Fibroblast of lung (primary cell): Measurements from ENCODE around the gene NUP214. TPM values are rescaled to one million over a fixed set of nuclear protein-coding genes. Genes with fewer than 3 reads are reported as not detected.

Experiments used
- DNase-seq, 2 donors: peaks; one replicate each; pipeline versions ENCODE4 v3.0.0 to v3.0.0-alpha.2; 2010; ENCODE audit warnings: low read depth in 2 of 2
- H2AFZ ChIP-seq: 2 replicates; pipeline ENCODE4 v1.5.1; 2012; ENCODE audit warnings: low read length, control low read depth, inconsistent platforms
- H3K27ac ChIP-seq: 2 replicates; pipeline ENCODE4 v1.5.1; 2011; ENCODE audit warnings: low read length, control low read depth; ENCODE audit not compliant: insufficient read depth
- H3K27me3 ChIP-seq: 2 replicates; pipeline ENCODE4 v1.5.1; 2011; ENCODE audit warnings: mild to moderate bottlenecking, low read length; ENCODE audit not compliant: control insufficient read depth, insufficient read depth
- H3K36me3 ChIP-seq: 2 replicates; pipeline ENCODE4 v1.5.1; 2011; ENCODE audit warnings: low read length; ENCODE audit not compliant: control insufficient read depth, insufficient read depth
- H3K4me1 ChIP-seq: 2 replicates; pipeline ENCODE4 v1.5.1; 2011; ENCODE audit warnings: low read length; ENCODE audit not compliant: control insufficient read depth, insufficient read depth; ENCODE audit errors: extremely low read depth
- H3K4me2 ChIP-seq: 2 replicates; pipeline ENCODE4 v1.5.1; 2011; ENCODE audit warnings: low read length, control low read depth; ENCODE audit not compliant: insufficient read depth; ENCODE audit errors: extremely low read depth
- H3K4me3 ChIP-seq, 4 experiments: fragments of 200-600 bp in 1 of 4; sonication (generic) in 1 of 4; replicated peaks in 1 of 4; 2 replicates each; pipeline ENCODE4 v1.5.1; 2011 to 2016; ENCODE audit warnings: low read length in 4 of 4, low read depth in 3 of 4, mild to moderate bottlenecking in 3 of 4, control low read depth in 2 of 4, inconsistent platforms in 1 of 4, mixed read lengths in 1 of 4; ENCODE audit not compliant: insufficient read depth in 1 of 4; ENCODE audit errors: control extremely low read depth in 1 of 4
- H3K79me2 ChIP-seq: 2 replicates; pipeline ENCODE4 v1.5.1; 2012; ENCODE audit warnings: mild to moderate bottlenecking, low read length, inconsistent platforms; ENCODE audit not compliant: control insufficient read depth, insufficient read depth
- H3K9ac ChIP-seq: 2 replicates; pipeline ENCODE4 v1.5.1; 2011; ENCODE audit warnings: mild to moderate bottlenecking, low read length, control low read depth; ENCODE audit not compliant: insufficient read depth
- H3K9me3 ChIP-seq: 2 replicates; pipeline ENCODE4 v1.5.1; 2012; ENCODE audit warnings: low read depth, low read length; ENCODE audit not compliant: control insufficient read depth, insufficient read depth
- H4K20me1 ChIP-seq: 2 replicates; pipeline ENCODE4 v1.5.1; 2011; ENCODE audit warnings: low read length; ENCODE audit not compliant: control insufficient read depth, insufficient read depth; ENCODE audit errors: extremely low read depth
- CTCF ChIP-seq, 2 donors: IDR thresholded peaks in 1 of 2; conservative IDR thresholded peaks in 1 of 2; 1 replicate in 1 of 2; 2 replicates in 1 of 2; pipeline ENCODE4 v1.5.1; 2011 to 2012; ENCODE audit warnings: low read length in 2 of 2, control low read depth in 1 of 2, inconsistent platforms in 1 of 2, low read depth in 1 of 2, mild to moderate bottlenecking in 1 of 2
- EZH2 ChIP-seq: IDR thresholded peaks from 2 replicates; pipeline ENCODE4 v1.5.1; 2012; ENCODE audit warnings: low read length, control low read depth, mild to moderate bottlenecking; ENCODE audit errors: missing control alignments
- polyA plus RNA-seq, 2 donors: library from polyadenylated mRNA; depleted of rRNA in 1 of 2; stranded (reverse) in 1 of 2; unstranded in 1 of 2; fragments of >200 nt; gene quantifications; 2 replicates each; pipeline ENCODE4 v1.2.1, GENCODE V29; 2011 to 2012; ENCODE audit warnings: missing spikeins in 1 of 2
- total RNA-seq: library from RNA; depleted of rRNA; stranded (reverse); fragments of >200 nt; gene quantifications from 2 replicates; pipeline ENCODE4 v1.2.1, GENCODE V29; 2014

Gene NUP214
- total and polyA plus RNA-seq, 2 donors (not counting 1 experiment from before 2014, with no cell fraction given) = 5.0 to 12.2 TPM

- H2AFZ ChIP-seq = no peak overlapping the region
- no peaks in the 10 kb centered on the region for H3K36me3 ChIP-seq
- TF ChIP-seq CTCF (conservative IDR thresholded peaks at IDR 0.05 in 1 of 2, IDR thresholded peaks at IDR 0.05 in 1 of 2; ENCODE audit: low read depth in 1 of 2, low read length in 2 of 2) (no peak), EZH2 (no peak)
- H3K4me3 ChIP-seq = no peak overlapping the region
- no peak for DNase-seq
- no peaks in the 10 kb centered on the region for H3K4me1 ChIP-seq
- H3K27me3 ChIP-seq = peaks cover 12% of the 10 kb centered on the region
- no peak overlapping the region for H3K4me2 ChIP-seq
- H4K20me1 ChIP-seq = no peaks in the 10 kb centered on the region
- no peak overlapping the region for H3K9ac ChIP-seq
- no peaks in the 10 kb centered on the region for H3K9me3 ChIP-seq
- no peaks in the 10 kb centered on the region for H3K79me2 ChIP-seq
- no peak overlapping the region for H3K27ac ChIP-seq
Measured at GRCh38 chr9:131274674-131275331, 149.4 kb downstream of the NUP214 start.

GRCh38 chr9:131275332-131276093 is 150.1 kb downstream of the NUP214 start:
- H2AFZ ChIP-seq = no peak overlapping the region

More at GRCh38 chr9:131275332-131276093, 150.1 kb downstream of the NUP214 start:
- no peak for TF ChIP-seq EZH2
- no peak for TF ChIP-seq CTCF (conservative IDR thresholded peaks at IDR 0.05 in 1 of 2, IDR thresholded peaks at IDR 0.05 in 1 of 2; ENCODE audit: low read depth in 1 of 2, low read length in 2 of 2)
- H4K20me1 ChIP-seq = no peaks in the 10 kb centered on the region
- H3K9ac ChIP-seq = no peak overlapping the region
- no peak for DNase-seq
- H3K79me2 ChIP-seq = no peaks in the 10 kb centered on the region
- peaks cover 19% of the 10 kb centered on the region for H3K27me3 ChIP-seq
- H3K4me3 ChIP-seq = no peak overlapping the region
- H3K27ac ChIP-seq = no peak overlapping the region
- no peak overlapping the region for H3K4me2 ChIP-seq
- no peaks in the 10 kb centered on the region for H3K4me1 ChIP-seq
- H3K36me3 ChIP-seq = no peaks in the 10 kb centered on the region
- H3K9me3 ChIP-seq = no peaks in the 10 kb centered on the region
